Activated CD4-positive, alpha-beta T cell treated with anti-CD3 and anti-CD28 coated beads for 24 hours (primary cell): Measurements from ENCODE around the gene WARS2.

ENCODE experiments used
- DNase-seq, 2 donors: peaks; one replicate each; pipeline ENCODE4 v3.0.0-alpha.2; 2020; ENCODE audit warnings: low read depth in 2 of 2

WARS2 gene

GRCh38 chr1:119083479-119083878 lies 57.0 kb downstream of the WARS2 start:
- no peak for DNase-seq

GRCh38 chr1:119081700-119082099 lies 58.8 kb downstream of the WARS2 start:
- DNase-seq = no peak

- no peak for DNase-seq
Measured at GRCh38 chr1:119081267-119081666, 59.2 kb downstream of the WARS2 start.

GRCh38 chr1:119080586-119080985 lies 59.9 kb downstream of the WARS2 start:
- no peak for DNase-seq

- no peak for DNase-seq
Measured at GRCh38 chr1:119079881-119080280, 60.6 kb downstream of the WARS2 start.

GRCh38 chr1:119075614-119076013 lies 64.8 kb downstream of the WARS2 start:
- DNase-seq = no peak

- DNase-seq = no peak
Measured at GRCh38 chr1:119071321-119071720, 69.1 kb downstream of the WARS2 start.

- no peak for DNase-seq
Measured at GRCh38 chr1:119069682-119070081, 70.8 kb downstream of the WARS2 start.

- DNase-seq = no peak
Measured at GRCh38 chr1:119068427-119068826, 72.0 kb downstream of the WARS2 start.

GRCh38 chr1:119061700-119062099 lies 78.8 kb downstream of the WARS2 start:
- DNase-seq = no peak

- no peak for DNase-seq
Measured at GRCh38 chr1:119055568-119055967, 84.9 kb downstream of the WARS2 start.

GRCh38 chr1:119053917-119054316 lies 86.5 kb downstream of the WARS2 start:
- DNase-seq = no peak

- no peak for DNase-seq
Measured at GRCh38 chr1:119052267-119052666, 88.2 kb downstream of the WARS2 start.

- DNase-seq = no peak
Measured at GRCh38 chr1:119048624-119049404, 91.6 kb downstream of the WARS2 start.

- no peak for DNase-seq
Measured at GRCh38 chr1:119046785-119047438, 93.5 kb downstream of the WARS2 start.

GRCh38 chr1:119046429-119046784 lies 94.0 kb downstream of the WARS2 start:
- DNase-seq = no peak

- DNase-seq = no peak
Measured at GRCh38 chr1:119045096-119045746, 95.2 kb downstream of the WARS2 start.

GRCh38 chr1:119040906-119041305 lies 99.5 kb downstream of the WARS2 start:
- no peak for DNase-seq

- DNase-seq = no peak
Measured at GRCh38 chr1:119040489-119040888, 100.0 kb downstream of the WARS2 start.

- DNase-seq = no peak
Measured at GRCh38 chr1:119038363-119038762, 102.1 kb downstream of the WARS2 start.

- no peak for DNase-seq
Measured at GRCh38 chr1:119034359-119034758, 106.1 kb downstream of the WARS2 start.

- no peak for DNase-seq
Measured at GRCh38 chr1:119032986-119033385, 107.5 kb downstream of the WARS2 start.

- no peak for DNase-seq
Measured at GRCh38 chr1:119027759-119028158, 112.7 kb downstream of the WARS2 start.
